DMS 273 treated with DMSO at 0.1 percent for 48 hours (cell line): ENCODE results near the gene STH.

Experiments used
- DNase-seq: peaks from one replicate; lab custom pipeline; 2025; lab: John Stamatoyannopoulos, UW

STH gene

GRCh38 chr17:45985447-45985846 lies 13.6 kb upstream of the STH start:
- DNase-seq: no peak

DNA sequence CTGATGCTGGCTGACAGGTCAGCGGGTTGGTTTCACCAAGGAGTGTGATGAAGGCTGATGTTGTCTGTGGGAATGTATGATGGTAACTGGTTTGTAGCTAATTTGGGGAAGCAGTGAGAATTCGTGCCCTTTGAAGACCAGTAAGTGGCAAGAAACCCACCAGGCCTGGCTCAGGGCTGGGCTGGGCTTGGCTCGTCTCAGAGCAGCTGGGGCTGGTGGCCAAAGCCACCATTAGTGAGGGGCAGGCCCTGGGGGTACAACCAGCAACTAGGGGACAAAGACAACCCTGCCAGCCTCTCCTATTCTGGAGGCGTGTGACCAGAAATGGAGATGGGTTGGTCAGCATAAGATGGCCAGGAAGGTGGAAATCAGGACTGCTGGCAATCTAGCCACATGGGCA lies 13.0 kb upstream of the STH start:
- DNase-seq: no peak

DNA sequence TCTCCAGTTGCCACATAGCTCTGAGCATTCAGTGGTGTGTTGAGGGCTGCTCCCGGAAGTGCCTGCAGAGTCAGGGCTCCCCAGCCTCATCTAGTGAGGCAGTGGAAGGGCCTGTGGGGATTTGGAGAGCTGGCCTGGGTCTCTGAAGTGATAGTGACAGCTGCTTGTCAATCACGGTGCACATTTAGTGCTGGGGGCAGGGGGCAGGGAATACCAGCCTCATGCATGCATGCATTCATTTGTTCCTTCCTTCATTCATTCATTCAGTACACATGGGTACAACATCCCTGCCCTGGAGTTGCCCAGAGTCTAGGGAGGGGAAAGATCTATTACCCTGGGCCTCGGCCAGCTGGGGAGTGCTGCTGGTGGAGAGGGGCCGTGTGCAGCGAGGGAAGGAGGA lies 11.3 kb upstream of the STH start:
- DNase-seq: no peak

DNA sequence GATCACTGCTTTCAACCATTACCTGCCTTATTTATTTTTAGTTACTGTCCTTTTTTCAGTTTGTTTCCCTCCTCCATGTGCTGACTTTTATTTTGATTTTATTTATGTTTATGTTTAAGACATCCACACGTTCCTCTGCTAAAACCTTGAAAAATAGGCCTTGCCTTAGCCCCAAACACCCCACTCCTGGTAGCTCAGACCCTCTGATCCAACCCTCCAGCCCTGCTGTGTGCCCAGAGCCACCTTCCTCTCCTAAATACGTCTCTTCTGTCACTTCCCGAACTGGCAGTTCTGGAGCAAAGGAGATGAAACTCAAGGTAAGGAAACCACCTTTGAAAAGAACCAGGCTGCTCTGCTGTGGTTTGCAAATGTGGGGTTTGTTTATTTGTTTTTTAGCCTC lies 9.3 kb upstream of the STH start:
- no peak for DNase-seq

DNA sequence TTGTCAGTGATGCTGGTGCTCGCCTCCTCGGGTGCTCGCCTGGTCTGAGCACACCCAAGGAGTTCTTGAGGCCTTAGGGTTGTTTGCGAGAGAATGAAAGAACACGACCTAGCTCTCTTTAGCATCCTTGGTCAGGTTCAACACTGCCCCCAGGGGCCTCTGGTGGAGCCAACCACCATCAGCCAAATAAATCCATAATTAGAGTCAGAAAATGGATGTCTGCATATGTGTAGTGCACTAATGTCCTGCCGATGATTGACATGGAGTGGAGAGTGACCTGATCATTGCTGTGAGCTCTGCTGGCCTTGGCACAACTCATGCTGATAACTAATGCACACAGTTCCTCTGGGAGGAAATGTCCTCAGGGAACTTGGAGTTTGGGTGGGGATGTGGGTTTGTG lies 8.2 kb upstream of the STH start:
- no peak for DNase-seq

DNA sequence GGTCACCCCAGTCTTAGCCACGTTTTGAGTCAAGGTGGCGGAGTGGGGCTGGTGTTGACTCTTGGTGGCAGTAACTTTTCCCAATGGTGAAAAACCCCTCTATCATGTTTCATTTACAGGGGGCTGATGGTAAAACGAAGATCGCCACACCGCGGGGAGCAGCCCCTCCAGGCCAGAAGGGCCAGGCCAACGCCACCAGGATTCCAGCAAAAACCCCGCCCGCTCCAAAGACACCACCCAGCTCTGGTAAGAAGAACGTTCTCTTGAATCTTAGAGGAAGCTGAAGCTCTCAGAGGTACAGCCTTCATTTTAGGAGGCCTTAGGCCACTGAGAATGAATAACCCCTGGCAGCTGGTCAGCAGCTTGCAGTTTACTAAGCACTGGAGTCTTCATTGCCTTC lies 7.7 kb upstream of the STH start:
- no peak for DNase-seq

GRCh38 chr17:45992175-45992574 lies 6.9 kb upstream of the STH start:
- no peak for DNase-seq

DNA sequence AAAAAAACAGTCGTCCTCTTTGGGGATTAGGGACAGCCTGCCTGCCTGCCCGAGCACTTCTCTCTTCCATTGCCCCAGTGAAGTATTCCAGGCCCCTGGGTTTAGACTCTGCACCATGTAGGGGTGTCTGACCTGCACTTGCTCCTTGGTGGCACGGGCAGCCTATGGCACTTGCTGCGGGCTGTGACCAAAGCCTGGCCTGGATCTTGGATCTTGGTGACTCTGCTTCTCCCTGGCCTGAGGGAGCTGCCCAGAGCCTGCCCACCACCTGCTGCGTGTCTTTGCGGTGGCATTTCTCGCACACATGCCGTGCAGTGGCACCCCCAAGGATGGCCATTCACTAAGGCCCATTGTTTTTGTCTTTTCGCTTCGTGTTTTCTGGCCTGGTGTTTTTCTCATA lies 6.1 kb upstream of the STH start:
- DNase-seq: no peak

GRCh38 chr17:45993962-45994627 lies 5.0 kb upstream of the STH start:
- DNase-seq: no peak

DNA sequence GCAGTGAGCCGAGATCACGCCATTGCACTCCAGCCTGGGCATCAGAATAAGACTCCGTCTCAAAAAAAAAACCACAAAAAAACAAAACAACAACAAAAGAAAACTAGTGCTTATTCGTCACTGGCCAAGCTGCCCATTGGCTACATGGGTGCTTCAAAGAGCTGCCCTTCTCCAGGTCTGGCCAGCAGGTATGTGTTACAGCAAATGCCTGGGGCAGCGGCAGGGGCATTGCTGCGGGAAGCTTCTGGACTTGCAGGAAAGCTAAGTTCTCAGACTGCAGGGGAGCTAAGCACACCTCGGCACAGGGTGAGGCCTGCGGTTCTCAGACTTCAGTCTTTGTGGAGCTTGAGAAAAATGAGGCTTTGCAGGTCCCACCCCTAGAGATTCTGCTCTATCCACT lies 4.1 kb upstream of the STH start:
- no peak for DNase-seq

DNA sequence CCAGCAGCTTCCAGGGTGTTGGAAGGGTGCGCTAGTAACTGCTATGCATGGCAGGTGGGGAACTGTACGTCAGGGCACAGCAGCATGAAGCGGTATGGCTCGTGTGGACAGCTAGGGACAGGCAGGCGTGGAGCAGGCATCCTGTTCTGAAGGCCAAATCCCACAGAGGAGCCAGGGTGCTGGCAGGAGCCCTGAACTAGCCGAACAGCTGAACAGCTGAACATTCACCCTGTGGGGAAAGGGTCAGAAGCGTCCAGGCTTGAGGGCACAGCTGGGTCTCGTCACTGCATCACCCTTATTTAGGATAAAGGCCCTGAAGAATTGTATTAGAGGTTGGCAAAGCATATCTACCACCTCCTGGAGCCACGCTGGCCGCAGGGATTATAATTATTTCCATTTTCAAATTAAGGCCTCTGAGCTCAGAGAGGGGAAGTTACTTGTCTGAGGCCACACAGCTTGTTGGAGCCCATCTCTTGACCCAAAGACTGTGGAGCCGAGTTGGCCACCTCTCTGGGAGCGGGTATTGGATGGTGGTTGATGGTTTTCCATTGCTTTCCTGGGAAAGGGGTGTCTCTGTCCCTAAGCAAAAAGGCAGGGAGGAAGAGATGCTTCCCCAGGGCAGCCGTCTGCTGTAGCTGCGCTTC lies 3.3 kb upstream of the STH start:
- DNase-seq: no peak

GRCh38 chr17:45996282-45996937 lies 2.6 kb upstream of the STH start:
- DNase-seq: no peak

- DNase-seq: no peak
These were observed 1.9 kb upstream of the STH start for GRCh38 chr17:45997166-45997565.

DNA sequence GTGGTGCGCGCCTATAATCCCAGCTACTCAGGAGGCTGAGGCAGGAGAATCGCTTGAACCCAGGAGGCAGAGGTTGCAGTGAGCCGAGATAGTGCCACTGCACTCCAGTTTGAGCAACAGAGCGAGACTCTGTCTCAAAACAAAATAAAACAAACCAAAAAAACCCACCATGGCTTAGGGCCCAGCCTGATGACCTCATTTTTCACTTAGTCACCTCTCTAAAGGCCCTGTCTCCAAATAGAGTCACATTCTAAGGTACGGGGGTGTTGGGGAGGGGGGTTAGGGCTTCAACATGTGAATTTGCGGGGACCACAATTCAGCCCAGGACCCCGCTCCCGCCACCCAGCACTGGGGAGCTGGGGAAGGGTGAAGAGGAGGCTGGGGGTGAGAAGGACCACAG lies 1.4 kb upstream of the STH start:
- DNase-seq: no peak

GRCh38 chr17:45999900-46000290 lies 845 bp downstream of the STH start:
- DNase-seq: no peak

GRCh38 chr17:46000292-46000691 lies 1.2 kb downstream of the STH start:
- no peak for DNase-seq

GRCh38 chr17:46000757-46001156 lies 1.7 kb downstream of the STH start:
- no peak for DNase-seq

DNA sequence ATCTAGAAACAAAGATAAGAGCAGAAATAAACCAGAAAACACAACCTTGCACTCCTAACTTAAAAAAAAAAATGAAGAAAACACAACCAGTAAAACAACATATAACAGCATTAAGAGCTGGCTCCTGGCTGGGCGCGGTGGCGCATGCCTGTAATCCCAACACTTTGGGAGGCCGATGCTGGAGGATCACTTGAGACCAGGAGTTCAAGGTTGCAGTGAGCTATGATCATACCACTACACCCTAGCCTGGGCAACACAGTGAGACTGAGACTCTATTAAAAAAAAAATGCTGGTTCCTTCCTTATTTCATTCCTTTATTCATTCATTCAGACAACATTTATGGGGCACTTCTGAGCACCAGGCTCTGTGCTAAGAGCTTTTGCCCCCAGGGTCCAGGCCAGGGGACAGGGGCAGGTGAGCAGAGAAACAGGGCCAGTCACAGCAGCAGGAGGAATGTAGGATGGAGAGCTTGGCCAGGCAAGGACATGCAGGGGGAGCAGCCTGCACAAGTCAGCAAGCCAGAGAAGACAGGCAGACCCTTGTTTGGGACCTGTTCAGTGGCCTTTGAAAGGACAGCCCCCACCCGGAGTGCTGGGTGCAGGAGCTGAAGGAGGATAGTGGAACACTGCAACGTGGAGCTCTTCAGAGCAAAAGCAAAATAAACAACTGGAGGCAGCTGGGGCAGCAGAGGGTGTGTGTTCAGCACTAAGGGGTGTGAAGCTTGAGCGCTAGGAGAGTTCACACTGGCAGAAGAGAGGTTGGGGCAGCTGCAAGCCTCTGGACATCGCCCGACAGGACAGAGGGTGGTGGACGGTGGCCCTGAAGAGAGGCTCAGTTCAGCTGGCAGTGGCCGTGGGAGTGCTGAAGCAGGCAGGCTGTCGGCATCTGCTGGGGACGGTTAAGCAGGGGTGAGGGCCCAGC lies 2.6 kb downstream of the STH start:
- DNase-seq: no peak

DNA sequence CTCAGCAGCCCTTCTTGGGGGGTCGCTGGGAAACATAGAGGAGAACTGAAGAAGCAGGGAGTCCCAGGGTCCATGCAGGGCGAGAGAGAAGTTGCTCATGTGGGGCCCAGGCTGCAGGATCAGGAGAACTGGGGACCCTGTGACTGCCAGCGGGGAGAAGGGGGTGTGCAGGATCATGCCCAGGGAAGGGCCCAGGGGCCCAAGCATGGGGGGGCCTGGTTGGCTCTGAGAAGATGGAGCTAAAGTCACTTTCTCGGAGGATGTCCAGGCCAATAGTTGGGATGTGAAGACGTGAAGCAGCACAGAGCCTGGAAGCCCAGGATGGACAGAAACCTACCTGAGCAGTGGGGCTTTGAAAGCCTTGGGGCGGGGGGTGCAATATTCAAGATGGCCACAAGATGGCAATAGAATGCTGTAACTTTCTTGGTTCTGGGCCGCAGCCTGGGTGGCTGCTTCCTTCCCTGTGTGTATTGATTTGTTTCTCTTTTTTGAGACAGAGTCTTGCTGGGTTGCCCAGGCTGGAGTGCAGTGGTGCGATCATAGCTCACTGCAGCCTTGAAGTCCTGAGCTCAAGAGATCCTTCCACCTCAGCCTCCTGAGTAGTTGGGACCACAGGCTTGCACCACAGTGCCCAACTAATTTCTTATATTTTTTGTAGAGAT lies 3.4 kb downstream of the STH start:
- peak; percentile 9 for DNase-seq

DNA sequence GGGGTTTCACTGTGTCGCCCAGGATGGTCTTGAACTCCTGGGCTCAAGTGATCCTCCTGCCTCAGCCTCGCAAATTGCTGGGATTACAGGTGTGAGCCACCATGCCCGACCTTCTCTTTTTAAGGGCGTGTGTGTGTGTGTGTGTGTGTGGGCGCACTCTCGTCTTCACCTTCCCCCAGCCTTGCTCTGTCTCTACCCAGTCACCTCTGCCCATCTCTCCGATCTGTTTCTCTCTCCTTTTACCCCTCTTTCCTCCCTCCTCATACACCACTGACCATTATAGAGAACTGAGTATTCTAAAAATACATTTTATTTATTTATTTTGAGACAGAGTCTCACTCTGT lies 3.9 kb downstream of the STH start:
- no peak for DNase-seq

GRCh38 chr17:46003907-46004748 lies 5.1 kb downstream of the STH start:
- DNase-seq: no peak
